ENCODE results near the gene SLC37A1. TPM values are rescaled to one million over a fixed set of nuclear protein-coding genes. Genes with fewer than 3 reads are reported as not detected.

SLC37A1 gene
- total RNA-seq, 1 donor from 2014 or later = 60.2 TPM

DNA sequence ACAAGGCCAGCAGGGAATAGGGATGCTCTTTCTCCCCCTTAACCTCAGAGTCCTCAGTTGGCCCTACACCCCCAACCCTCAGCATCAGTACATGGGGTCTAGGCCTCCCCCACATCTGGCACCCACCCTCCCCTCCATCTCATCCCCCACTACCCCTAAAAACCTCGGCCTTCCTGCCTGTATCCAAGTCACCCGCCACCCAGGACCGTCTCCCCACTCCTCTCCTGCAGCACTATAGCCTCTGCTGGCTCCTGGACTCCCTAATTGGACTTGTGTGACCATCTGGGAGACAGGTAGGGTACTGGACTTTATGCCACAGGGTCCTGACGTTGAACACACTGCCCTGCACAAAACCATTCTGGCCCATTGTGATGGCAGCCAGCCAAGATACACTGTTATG, 23.7 kb upstream of the SLC37A1 start:
- peaks cover 3% of the 10 kb centered on the region for H3K27me3 Mint-ChIP-seq
- H3K27ac Mint-ChIP-seq = no peak overlapping the region
- TF ChIP-seq, protein P1, sequence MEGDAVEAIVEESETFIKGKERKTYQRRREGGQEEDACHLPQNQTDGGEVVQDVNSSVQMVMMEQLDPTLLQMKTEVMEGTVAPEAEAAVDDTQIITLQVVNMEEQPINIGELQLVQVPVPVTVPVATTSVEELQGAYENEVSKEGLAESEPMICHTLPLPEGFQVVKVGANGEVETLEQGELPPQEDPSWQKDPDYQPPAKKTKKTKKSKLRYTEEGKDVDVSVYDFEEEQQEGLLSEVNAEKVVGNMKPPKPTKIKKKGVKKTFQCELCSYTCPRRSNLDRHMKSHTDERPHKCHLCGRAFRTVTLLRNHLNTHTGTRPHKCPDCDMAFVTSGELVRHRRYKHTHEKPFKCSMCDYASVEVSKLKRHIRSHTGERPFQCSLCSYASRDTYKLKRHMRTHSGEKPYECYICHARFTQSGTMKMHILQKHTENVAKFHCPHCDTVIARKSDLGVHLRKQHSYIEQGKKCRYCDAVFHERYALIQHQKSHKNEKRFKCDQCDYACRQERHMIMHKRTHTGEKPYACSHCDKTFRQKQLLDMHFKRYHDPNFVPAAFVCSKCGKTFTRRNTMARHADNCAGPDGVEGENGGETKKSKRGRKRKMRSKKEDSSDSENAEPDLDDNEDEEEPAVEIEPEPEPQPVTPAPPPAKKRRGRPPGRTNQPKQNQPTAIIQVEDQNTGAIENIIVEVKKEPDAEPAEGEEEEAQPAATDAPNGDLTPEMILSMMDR (IDR thresholded peaks at IDR 0.05; ENCODE audit: unreplicated experiment) = no peak
- DNase-seq (ENCODE audit: low spot score, unreplicated experiment) = no peak
- H3K4me3 Mint-ChIP-seq (ENCODE audit: low read depth) = no peak overlapping the region
- H3K9me3 Mint-ChIP-seq (ENCODE audit: low read depth) = no peaks in the 10 kb centered on the region
- H3K36me3 Mint-ChIP-seq (ENCODE audit: insufficient read depth) = no peaks in the 10 kb centered on the region
- H3K4me1 Mint-ChIP-seq (ENCODE audit: low read depth) = peaks cover 7% of the 10 kb centered on the region

DNA sequence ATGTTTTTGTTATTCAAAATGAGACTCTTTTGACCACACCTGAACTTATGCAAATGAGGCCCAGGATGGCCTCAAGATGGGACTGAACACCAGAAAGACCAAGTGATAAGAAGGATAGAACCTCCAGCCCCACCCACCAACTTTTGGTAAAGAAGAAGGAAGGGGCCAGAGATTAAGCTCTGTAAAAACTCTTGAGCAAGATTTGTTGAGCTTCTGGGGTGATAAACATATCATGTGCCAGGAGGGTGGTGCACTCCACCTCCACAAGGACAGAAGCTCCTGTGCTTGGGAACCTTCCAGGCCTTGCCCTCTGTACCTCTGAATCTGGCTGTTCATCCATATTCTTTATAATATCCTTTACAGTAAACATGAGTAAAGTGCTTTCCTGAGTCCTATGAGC, 22.9 kb upstream of the SLC37A1 start:
- no peak overlapping the region for H3K27ac Mint-ChIP-seq

DNA sequence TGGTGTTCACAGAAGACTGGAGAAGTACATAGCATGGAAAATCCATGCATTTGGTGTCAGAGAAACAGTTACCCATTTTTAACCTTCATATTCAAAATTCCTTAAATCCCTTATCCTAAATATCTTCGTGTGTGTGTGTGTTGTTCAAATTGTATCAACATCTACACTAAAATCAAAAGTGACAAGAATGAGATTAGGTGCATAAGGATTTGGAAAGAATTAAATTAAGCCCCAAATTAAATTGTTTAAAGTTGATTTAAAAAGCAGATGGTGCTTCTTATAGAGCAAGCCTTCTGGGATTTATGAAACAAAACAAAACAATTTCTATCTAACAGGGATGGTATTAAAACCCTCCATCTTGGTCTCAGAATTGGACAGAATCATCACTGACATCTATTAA, 22.3 kb upstream of the SLC37A1 start:
- no peak overlapping the region for H3K27ac Mint-ChIP-seq
- TF ChIP-seq, protein P1 (IDR thresholded peaks at IDR 0.05; ENCODE audit: unreplicated experiment) = no peak
- H3K36me3 Mint-ChIP-seq (ENCODE audit: insufficient read depth) = no peaks in the 10 kb centered on the region
- no peak overlapping the region for H3K4me3 Mint-ChIP-seq (ENCODE audit: low read depth)
- no peaks in the 10 kb centered on the region for H3K9me3 Mint-ChIP-seq (ENCODE audit: low read depth)
- H3K4me1 Mint-ChIP-seq (ENCODE audit: low read depth) = peaks cover 13% of the 10 kb centered on the region
- no peak for DNase-seq (ENCODE audit: low spot score, unreplicated experiment)
- H3K27me3 Mint-ChIP-seq = peaks cover 3% of the 10 kb centered on the region

More for the DNA sequence above, 22.9 kb upstream of the SLC37A1 start:
- Mint-ChIP-seq H3K4me1 (ENCODE audit: low read depth) (peaks cover 10% of the 10 kb centered on the region), H3K9me3 (ENCODE audit: low read depth) (no peaks in the 10 kb centered on the region), H3K4me3 (ENCODE audit: low read depth) (no peak overlapping the region), H3K36me3 (ENCODE audit: insufficient read depth) (no peaks in the 10 kb centered on the region), H3K27me3 (peaks cover 3% of the 10 kb centered on the region)
- TF ChIP-seq, protein P1 (IDR thresholded peaks at IDR 0.05; ENCODE audit: unreplicated experiment) = no peak
- no peak for DNase-seq (ENCODE audit: low spot score, unreplicated experiment)

DNA sequence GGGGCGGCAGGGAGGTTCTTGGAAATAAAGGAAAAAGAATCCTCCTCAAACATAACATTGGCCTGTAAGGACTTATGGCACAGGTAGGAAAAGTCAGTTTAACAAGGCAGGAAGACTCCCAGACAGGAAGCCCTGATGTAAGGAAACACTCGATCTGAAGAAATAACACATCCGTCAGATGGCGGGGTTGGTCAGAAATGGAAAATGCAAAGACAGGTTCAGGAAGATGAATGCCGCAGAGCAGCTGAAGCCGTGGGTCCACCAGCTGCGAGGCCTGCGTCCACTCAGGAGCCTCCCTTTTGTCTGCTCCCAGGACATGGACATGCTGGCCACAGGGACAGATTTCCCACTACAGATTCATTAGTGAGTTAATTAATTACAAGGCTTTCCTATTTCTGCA, 21.5 kb upstream of the SLC37A1 start:
- peaks cover 19% of the 10 kb centered on the region for H3K4me1 Mint-ChIP-seq (ENCODE audit: low read depth)
- no peaks in the 10 kb centered on the region for H3K36me3 Mint-ChIP-seq (ENCODE audit: insufficient read depth)
- H3K27ac Mint-ChIP-seq = no peak overlapping the region
- TF ChIP-seq, protein P1 (IDR thresholded peaks at IDR 0.05; ENCODE audit: unreplicated experiment) = no peak
- no peak for DNase-seq (ENCODE audit: low spot score, unreplicated experiment)
- H3K4me3 Mint-ChIP-seq (ENCODE audit: low read depth) = no peak overlapping the region
- no peaks in the 10 kb centered on the region for H3K27me3 Mint-ChIP-seq
- H3K9me3 Mint-ChIP-seq (ENCODE audit: low read depth) = no peaks in the 10 kb centered on the region

GRCh38 chr21:42493109-42494060, 20.3 kb upstream of the SLC37A1 start:
- TF ChIP-seq, protein P1 (IDR thresholded peaks at IDR 0.05; ENCODE audit: unreplicated experiment) = no peak
- Mint-ChIP-seq H3K9me3 (ENCODE audit: low read depth) (no peaks in the 10 kb centered on the region), H3K27me3 (no peaks in the 10 kb centered on the region), H3K4me3 (ENCODE audit: low read depth) (no peak overlapping the region), H3K36me3 (ENCODE audit: insufficient read depth) (no peaks in the 10 kb centered on the region), H3K27ac (no peak overlapping the region), H3K4me1 (ENCODE audit: low read depth) (peaks cover 20% of the 10 kb centered on the region)
- DNase-seq (ENCODE audit: low spot score, unreplicated experiment) = no peak
